GM18508 (cell line): ENCODE data around the gene SOX6.
"Not testable (repeated sequence)": the region's sequence is repeated elsewhere in the genome, so short reads cannot be mapped to it uniquely, and the experiment has no call there.

ENCODE experiments used
- ATAC-seq: cut with Tn5 transposase; IDR thresholded peaks from one replicate; pipeline ENCODE4 v1.9.1; 2021; ENCODE audit warnings: moderate number of reproducible peaks; ENCODE audit not compliant: insufficient read depth, unreplicated experiment

The SOX6 gene

DNA sequence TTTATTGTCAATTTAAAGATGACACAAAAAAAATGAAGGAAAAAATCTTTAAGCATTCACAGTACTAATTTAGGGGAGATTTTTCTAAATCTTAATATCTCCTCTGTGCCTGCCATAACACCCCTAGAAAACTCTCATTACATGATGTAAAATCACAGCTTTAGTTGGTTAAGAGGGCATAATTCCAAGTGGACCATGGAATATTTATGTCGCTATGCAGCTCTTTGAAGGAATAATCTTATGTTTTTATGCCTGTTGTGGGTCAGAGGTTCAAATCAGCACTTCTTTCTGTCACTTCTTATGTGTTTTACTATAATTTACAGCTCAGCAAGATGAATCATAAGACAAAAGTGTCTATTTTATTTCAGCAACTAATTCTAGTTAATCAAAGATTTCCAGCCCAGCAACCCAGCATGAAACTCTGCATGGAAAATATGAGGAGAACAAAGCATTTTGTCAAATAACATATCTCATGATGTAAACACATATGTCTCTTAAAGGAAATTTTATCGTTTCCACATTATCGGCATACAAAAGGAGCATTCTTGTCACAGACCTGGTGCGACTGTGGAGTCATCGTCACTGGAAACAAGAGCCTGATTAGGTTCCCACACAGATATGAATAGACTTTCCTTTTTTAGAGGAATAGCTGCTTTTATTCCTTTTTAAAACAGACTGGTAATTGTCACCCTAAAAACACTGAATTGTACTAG lies 274.8 kb downstream of the SOX6 start:
- no peak for ATAC-seq

DNA sequence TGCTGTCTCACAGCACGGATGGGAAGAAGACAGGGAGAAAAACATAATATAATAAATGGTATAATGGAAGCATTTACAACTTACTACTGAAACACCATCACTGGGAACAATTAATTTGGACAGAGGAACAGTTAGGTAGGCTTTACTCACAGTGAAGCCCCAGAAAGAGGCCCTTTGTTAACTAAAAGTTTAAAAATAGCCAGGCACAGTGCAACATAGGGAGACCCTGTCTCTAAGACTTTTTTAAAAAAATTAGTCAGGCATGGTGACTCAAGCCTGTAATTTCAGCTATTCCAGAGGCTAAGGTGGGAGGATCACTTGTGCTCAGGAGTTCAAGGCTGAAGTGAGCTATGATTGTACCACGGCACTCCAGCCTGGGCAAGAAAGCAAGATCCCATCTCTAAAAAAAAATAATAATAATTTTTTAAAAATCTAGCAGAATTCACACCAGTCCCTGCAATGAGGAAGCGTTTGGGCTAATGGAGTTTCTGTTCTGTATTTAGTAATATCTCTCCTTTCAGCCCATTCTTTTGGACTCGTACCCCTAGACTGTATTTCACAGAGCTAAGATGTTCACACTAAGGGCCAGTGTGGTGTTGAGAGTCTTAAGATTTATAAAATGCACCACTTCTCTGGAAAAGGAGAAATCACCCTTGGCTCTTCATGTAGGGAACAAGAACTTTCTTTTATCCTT lies 275.5 kb downstream of the SOX6 start:
- no peak for ATAC-seq

DNA sequence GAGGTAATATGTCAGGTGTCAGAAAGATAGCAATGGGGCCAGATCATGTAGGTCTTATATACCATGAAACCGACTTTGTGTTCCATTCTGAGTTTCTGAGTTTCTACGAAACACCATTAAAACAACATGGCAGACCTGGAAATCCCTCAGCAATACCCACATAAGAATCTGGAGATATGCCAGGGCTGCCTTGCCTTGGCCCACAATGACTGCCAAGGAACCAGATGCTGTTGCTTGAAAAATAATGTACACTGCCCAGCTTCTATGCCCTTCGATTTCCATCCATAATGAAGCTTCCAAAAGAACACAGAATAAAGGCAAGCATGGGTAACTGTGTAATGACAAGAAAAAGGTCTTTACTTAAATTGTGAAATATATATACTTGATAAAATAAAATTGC lies 277.4 kb downstream of the SOX6 start:
- ATAC-seq: no peak

DNA sequence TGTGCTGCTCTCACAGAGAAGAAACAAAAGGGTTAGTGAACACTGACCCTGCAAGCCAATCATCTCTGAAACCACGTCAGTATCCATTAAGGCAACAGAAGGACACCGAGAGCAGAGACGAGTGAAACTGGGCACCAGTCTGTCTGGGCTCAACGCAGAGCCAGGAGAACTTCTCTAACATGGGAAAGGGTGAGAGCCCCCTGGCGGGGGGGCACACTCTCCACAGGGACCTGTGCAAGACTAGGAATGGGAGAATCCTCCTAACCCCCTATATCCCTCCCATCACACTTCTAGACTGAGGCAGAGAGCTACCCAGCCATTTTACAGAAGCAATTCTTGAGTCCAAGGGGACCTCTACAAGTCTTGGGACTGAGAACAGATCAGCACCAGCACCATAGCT lies 285.8 kb downstream of the SOX6 start:
- ATAC-seq: no peak

DNA sequence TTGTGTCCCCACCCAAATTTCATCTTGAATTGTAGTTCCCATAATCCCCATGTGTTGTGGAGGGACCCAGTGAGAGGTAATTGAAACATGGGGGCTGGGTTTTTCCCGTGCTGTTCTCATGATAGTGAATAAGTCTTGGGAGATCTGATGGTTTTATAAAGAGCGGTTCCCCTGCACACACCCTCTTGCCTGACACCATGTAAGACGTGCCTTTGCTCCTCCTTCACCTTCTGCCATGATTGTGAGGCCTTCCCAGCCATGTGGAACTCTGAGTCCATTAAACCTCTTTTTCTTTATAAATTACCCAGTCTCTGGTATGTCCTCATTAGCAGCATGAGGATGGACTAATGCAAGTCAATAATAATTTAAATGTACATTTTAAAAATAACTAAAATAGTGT lies 289.1 kb downstream of the SOX6 start:
- not testable (repeated sequence) for ATAC-seq

DNA sequence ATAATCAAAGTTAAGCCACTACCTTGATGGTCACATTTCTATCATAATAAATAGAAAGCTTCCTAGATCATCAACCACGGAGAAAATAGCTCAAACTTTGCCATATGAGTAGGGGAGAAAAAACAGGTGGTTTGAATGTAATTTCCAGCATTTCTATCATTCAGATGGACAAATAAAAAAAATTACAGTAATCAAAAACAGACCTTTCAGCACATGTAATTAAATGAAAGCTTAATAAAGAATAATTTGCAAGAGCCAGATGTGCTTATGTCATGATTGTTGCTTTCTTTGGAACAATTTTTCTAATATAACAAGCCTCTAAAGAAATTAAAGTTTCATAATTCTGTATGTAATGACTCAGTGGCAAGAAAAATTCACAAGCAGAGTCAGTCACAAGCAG lies 297.0 kb downstream of the SOX6 start:
- ATAC-seq: no peak

DNA sequence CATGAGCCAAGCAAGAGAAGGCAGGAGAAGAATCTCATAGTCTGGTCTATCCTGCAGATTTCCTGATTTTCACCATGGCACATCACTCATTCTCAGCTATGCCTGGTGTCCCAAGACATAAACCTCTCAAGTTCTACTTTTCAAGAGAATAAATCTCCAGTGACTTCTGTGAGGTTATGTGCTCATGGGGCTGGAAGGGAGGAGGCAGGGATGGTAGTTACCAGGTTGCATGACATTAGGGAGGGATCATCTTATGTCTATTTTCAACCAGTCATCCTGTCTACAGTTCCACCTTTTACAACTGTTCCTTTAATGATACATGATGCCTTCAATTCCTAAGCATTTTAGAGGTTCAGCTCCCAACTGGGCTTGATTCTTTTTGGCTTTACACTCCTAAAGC lies 297.7 kb downstream of the SOX6 start:
- ATAC-seq: no peak

DNA sequence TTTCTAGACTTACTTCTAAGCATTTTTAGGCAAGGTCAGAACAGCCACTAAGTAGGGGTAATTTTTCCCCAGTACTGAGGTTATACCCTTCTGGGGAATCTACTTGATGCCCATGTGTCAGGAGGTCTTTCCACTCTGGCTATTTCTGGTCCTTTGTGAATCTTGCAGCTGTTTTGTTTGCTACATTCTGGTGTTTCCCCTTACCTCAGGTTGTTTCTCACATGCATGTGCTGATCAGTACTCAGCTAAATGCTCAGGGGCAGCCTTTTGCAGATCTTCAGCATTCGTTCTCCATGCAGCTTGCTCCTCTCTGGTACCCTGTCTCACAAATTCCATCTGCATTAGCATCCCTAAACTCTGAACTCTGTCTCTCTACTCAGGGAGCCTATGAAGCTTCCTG lies 303.6 kb downstream of the SOX6 start:
- no peak for ATAC-seq

DNA sequence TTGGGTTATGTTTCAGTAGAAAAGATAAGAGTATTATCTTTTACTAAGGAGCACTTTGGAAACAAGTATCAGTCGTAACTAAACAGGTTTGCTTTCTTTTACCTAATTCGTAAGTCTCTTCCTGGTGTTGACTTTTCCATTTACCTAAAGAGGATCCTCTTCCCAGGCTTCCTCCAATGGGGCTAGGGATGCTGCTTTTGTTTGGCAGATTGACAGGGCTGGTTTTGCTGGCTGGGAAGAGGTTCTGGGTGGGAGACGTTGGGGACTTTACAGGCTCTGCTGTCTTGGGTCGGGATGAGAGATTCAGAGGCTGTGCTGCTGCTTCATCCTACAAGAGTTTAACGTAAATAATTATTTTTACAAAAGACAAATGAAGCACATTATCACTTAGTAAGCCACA lies 306.7 kb downstream of the SOX6 start:
- no peak for ATAC-seq

DNA sequence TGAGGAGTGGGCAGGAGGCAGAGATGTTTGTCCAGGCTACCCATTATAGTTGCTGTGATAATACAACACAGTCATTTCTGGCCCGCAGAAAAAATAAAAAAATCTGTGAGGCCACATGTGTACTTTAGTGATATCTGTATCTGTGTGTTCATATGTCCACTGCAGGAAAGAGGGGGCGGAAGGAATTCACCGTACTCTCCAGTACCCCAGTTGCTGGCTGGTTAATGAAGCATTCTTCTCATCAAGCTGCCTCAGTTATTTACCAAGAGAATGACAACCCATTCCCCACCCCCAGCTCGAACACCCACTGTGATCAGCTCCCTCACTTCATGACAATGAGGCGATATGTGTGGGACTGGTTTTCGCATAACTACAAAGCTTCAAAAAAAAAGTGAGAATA lies 309.3 kb downstream of the SOX6 start:
- ATAC-seq: no peak

DNA sequence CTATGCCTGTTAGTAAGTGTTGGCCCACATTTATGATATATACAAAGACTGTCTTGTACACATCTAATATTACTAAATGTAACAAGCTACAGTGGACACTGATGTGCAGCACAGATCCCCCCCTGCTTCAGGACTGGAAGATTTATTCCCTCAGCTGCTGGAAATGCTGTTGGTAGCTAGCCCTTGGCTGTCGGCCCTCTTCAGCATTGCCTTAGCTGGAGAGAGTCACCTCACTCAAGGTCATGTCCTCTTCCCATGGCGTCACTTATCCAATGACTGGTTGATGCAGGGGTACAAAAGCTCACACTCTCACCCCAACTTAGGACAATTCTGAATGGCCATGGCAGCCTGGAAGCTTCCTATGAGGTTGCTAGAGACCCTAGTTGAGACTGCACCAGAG lies 312.7 kb downstream of the SOX6 start:
- ATAC-seq: no peak

DNA sequence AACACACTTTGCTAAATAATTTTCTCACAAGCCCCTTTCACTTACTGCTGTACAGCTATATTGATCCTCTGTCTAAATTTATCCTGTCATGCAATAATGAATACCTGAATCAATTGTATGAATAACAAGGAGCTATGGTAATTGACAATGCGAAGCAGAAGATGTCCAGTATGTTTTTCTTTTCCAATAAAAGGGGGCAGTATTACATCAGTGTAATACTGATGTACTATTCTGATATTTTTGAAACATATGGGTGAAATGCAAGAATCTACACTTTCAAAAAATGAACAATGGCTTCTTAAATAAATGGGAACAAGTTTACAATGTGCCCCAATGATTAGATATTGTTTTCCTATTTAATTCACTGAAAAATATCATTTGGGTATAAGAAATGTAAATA lies 315.1 kb downstream of the SOX6 start:
- no peak for ATAC-seq

DNA sequence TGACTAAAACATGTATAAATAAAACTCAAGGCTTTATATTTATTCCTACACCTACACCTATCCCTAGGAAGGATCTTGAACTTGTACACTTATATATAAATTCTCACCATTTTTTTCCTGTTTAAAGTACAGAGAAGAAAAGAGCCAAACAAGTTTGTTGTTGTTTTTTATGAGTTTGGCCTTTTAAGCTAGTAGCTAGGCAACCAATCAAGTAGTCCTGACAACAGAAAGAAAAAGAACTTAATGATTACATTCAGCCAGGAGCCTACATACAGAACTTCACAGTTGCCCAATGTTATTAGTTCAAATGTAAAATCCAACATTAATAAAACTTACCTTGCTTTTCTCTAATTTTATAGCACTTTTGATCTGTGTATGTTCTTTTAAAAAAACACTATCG lies 316.2 kb downstream of the SOX6 start:
- no peak for ATAC-seq

DNA sequence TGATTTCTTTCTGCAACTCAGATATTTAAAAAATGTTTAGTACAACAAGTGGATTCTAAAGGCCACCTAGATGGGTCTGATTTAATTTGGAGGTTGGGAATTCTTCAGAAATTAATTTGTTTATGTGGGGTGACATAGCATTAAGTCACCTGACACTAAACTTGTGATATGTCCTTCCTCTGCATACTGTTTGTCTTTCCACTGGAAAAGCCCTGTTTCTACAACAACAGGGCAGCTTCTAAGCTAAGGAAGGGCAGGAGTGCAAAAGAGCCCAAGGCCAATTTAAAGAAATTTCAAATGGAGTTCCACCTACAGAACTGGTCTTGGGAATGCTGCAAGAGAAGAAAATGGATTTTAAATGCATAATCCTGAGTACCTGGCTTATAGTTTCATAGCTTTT lies 319.2 kb downstream of the SOX6 start:
- no peak for ATAC-seq

DNA sequence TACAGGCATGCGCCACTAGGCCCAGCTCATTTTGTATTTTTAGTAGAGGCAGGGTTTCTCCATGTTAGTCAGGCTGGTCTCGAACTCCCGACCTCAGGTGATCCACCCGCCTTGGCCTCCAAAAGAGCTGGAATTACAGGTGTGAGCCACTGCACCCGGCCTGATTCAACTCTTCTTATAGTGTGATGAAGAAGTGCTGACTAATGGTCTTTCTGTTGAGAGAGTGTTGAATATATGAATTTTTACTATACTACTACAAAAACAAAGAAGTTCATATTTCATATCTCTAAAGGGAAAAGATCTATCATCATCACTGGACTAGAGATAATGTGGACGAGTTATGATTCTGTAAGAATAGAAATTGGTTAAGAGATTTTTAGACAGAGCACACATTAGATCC lies 320.1 kb downstream of the SOX6 start:
- no peak for ATAC-seq

DNA sequence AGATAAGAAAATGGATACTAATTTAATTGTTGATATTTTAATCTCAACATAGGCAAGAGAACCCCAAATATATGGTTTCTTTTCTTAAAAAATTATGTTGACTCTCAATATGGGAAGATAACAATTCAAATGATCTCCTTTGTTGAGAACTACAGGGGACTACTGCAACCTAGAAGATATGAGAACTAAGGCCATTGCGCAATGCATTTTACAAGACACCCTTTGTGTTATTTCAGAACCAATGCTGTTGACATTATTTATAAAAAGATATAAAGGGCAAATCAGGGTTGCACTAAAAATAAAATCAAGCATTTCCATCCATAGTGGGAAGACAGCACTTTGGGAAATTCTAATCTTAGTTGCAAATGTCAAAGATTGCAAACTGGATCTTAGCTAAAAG lies 322.3 kb downstream of the SOX6 start:
- no peak for ATAC-seq

DNA sequence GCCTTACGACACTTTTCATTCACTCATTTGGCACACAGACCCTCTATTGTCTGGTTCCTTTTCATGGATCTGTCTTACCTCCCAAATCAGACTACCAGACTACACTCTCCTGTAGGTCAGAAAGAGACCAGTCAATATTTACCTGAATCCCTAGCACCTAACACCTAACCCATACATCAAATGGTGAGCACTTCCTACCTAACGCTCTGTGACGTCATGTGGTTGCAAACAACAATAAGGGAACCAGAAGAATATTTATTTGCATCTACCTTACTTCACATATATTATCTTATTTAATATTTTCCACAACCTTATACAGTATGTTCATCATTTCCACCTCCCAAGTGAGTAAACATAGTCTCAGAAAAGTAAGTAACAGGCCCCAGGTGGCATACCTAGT lies 323.4 kb downstream of the SOX6 start:
- ATAC-seq: no peak

DNA sequence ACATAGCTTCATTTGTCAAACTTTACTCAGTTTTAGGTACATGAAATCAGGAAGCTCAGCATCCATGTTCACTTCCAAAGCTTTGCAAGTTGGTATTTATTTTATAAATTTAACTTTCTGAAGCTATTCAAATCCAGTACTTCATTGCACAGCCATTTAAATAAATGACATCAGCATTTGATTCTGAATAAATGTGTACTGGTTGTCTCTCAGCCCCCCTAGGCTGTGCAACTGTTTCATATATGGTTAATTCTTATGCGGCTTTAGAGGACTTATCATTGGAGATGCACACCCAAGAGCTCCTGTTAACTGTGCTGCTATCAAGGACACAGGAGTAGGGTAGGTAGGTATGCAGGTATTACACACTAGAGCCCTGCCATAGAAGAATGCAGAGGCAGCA lies 325.1 kb downstream of the SOX6 start:
- no peak for ATAC-seq

DNA sequence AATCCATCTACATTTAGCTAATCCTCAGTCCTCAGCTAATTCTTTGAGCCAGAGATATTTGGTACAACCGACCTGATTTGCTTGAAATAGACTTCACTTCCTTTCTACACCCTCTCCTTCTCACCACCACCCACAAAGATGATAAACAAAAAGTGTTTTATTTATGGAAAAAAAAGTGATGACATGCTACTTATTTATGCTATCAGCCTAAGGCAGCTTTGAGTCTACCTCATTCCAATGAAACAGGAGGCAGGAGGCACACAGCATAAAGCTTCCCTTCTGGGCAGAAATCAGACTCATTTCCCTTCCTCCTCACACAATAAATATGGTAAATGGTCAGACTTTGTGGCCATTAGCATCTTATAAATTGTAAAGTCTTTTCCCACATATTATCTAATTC lies 325.7 kb downstream of the SOX6 start:
- ATAC-seq: no peak

DNA sequence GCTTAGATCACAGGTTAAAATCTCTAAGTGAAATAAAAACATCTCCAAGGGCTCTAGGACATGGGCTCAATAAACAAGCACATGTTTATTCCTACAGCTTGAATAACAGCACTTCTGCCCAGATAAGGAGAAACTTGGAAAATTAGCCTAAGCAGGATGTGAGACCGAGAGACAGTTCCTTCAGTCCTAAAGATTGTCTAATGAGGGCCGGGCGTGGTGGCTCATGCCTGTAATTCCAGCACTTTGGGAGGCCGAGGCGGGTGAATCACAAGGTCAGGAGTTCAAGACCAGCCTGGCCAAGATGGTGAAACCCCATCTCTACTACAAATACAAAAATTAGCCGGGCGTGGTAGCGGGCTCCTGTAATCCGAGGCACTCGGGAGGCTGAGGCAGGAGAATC lies 327.2 kb downstream of the SOX6 start:
- ATAC-seq: not testable (repeated sequence)

DNA sequence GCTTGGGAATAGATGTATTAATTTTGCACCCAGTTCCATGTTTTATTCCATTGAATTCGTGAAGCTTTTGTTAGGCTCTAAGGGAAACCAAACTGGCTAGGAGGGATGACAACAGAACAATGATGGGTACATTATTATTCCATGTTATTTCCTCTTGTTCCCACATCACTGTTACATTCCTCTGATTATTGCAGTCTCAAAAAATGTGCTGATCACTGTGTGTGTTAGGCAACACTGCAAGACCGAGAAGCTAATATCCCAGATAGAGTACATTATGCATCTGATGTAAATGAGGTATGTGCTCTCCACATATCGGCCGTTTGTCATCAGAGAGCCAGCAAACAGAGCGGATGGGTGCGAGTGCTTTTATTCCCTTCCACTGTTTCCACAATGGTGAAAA lies 327.9 kb downstream of the SOX6 start:
- no peak for ATAC-seq

DNA sequence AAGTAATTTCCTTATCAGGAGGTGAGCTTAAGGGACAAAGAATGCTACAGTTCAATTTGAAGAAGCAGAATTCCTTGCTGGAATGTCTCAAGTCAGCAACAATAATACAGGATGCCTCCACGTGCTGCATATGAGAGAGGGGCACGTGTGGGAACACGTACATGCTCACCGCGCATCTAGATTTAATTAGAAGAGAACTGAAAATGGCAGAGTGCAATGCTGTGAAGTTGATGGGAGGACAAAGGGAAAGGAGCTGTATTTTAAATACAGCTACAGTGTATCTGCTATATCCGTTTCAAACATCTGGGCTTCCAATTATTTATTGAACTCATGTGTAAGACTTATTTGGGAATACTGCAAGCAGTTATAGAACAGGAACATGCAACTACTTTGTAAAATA lies 328.7 kb downstream of the SOX6 start:
- ATAC-seq: no peak
